ENCODE data around the gene LGR4. TPM values are rescaled to one million over a fixed set of nuclear protein-coding genes. Genes with fewer than 3 reads are reported as not detected.

Gene LGR4
- total RNA-seq, 2 experiments from 2014 or later: 0.06 to 1.2 TPM

GRCh38 chr11:27385245-27385644 is 87.3 kb downstream of the LGR4 start:
- intact Hi-C loops (cut with micrococcal nuclease; ENCODE audit: unreplicated experiment): no loop called here
- Histone ChIP-seq H4K20me1 (ENCODE audit: insufficient read depth, low read length) (no peaks in the 10 kb centered on the region), H3K4me2 (ENCODE audit: low read length) (no peak overlapping the region), H3K79me2 (ENCODE audit: insufficient read depth, low read depth, low read length) (no peaks in the 10 kb centered on the region), H3K4me3 (ENCODE audit: low read depth, low read length, poor library complexity, severe bottlenecking) (no peak overlapping the region), H3K27ac (ENCODE audit: low read depth, low read length, poor library complexity, severe bottlenecking) (no peak overlapping the region), H3K36me3 (ENCODE audit: insufficient read depth, low read length) (no peaks in the 10 kb centered on the region), H3K4me1 (ENCODE audit: insufficient read depth, low read length, poor library complexity, severe bottlenecking) (no peaks in the 10 kb centered on the region), H3K9me2 (ENCODE audit: insufficient read depth, low read length) (no peaks in the 10 kb centered on the region), H3K9me3 (ENCODE audit: low read length) (no peaks in the 10 kb centered on the region), H2AFZ (ENCODE audit: low read length) (no peak overlapping the region)
- no peak for DNase-seq (ENCODE audit: low spot score)
- TF ChIP-seq EZH2phosphoT487 (IDR thresholded peaks at IDR 0.05; ENCODE audit: borderline replicate concordance, low read depth, low read length): no peak
- TF ChIP-seq CTCF (conservative IDR thresholded peaks at IDR 0.05; ENCODE audit: low read length): no peak
- POLR2A ChIA-PET: interaction anchor here (1.5 kb wide), 1 partner anchor 10 kb away, joined by 7 read pairs; no protein-coding TSS in a partner anchor
- BruUV-seq (replicated peaks): no TSS peak
- CTCF ChIA-PET (ENCODE audit: unreplicated experiment): no interaction called here

- no peaks in the 10 kb centered on the region for H3K4me1 ChIP-seq (ENCODE audit: insufficient read depth, low read length, poor library complexity, severe bottlenecking)
- H3K9me3 ChIP-seq (ENCODE audit: low read length): no peaks in the 10 kb centered on the region
- H3K9me2 ChIP-seq (ENCODE audit: insufficient read depth, low read length): no peaks in the 10 kb centered on the region
- BruUV-seq (replicated peaks): no TSS peak
- H4K20me1 ChIP-seq (ENCODE audit: insufficient read depth, low read length): no peaks in the 10 kb centered on the region
- intact Hi-C loops (cut with micrococcal nuclease; ENCODE audit: unreplicated experiment): no loop called here
- CTCF ChIA-PET (ENCODE audit: unreplicated experiment): no interaction called here
- H3K36me3 ChIP-seq (ENCODE audit: insufficient read depth, low read length): no peaks in the 10 kb centered on the region
- H3K4me3 ChIP-seq (ENCODE audit: low read depth, low read length, poor library complexity, severe bottlenecking): no peak overlapping the region
- no peak overlapping the region for H3K4me2 ChIP-seq (ENCODE audit: low read length)
- H2AFZ ChIP-seq (ENCODE audit: low read length): no peak overlapping the region
- no peak for TF ChIP-seq EZH2phosphoT487 (IDR thresholded peaks at IDR 0.05; ENCODE audit: borderline replicate concordance, low read depth, low read length)
- no peak for TF ChIP-seq CTCF (conservative IDR thresholded peaks at IDR 0.05; ENCODE audit: low read length)
- H3K27ac ChIP-seq (ENCODE audit: low read depth, low read length, poor library complexity, severe bottlenecking): no peak overlapping the region
- H3K79me2 ChIP-seq (ENCODE audit: insufficient read depth, low read depth, low read length): no peaks in the 10 kb centered on the region
- POLR2A ChIA-PET: interaction anchor here (0.8 to 1.5 kb wide), 2 partner anchors 9 to 68 kb away, joined by 3 to 7 read pairs; no protein-coding TSS in a partner anchor
- no peak for DNase-seq (ENCODE audit: low spot score)
These were observed 88.4 kb downstream of the LGR4 start for GRCh38 chr11:27384227-27384626.

GRCh38 chr11:27383645-27384044 is 88.9 kb downstream of the LGR4 start:
- Histone ChIP-seq H3K9me3 (ENCODE audit: low read length) (no peaks in the 10 kb centered on the region), H4K20me1 (ENCODE audit: insufficient read depth, low read length) (no peaks in the 10 kb centered on the region), H3K4me3 (ENCODE audit: low read depth, low read length, poor library complexity, severe bottlenecking) (no peak overlapping the region), H3K9me2 (ENCODE audit: insufficient read depth, low read length) (no peaks in the 10 kb centered on the region), H3K4me1 (ENCODE audit: insufficient read depth, low read length, poor library complexity, severe bottlenecking) (no peaks in the 10 kb centered on the region), H3K79me2 (ENCODE audit: insufficient read depth, low read depth, low read length) (no peaks in the 10 kb centered on the region), H3K27ac (ENCODE audit: low read depth, low read length, poor library complexity, severe bottlenecking) (no peak overlapping the region), H3K36me3 (ENCODE audit: insufficient read depth, low read length) (no peaks in the 10 kb centered on the region), H3K4me2 (ENCODE audit: low read length) (no peak overlapping the region), H2AFZ (ENCODE audit: low read length) (no peak overlapping the region)
- intact Hi-C loops (cut with micrococcal nuclease; ENCODE audit: unreplicated experiment): no loop called here
- ChIA-PET POLR2A (interaction anchor here (1.5 kb wide), 1 partner anchor 9 kb away, joined by 7 read pairs; no protein-coding TSS in a partner anchor), CTCF (ENCODE audit: unreplicated experiment) (no interaction called here)
- no peak for DNase-seq (ENCODE audit: low spot score)
- BruUV-seq (replicated peaks): no TSS peak
- no peak for TF ChIP-seq CTCF (conservative IDR thresholded peaks at IDR 0.05; ENCODE audit: low read length)
- TF ChIP-seq EZH2phosphoT487 (IDR thresholded peaks at IDR 0.05; ENCODE audit: borderline replicate concordance, low read depth, low read length): no peak

Measured in OCI-LY7 (cell line).